Nephron progenitor cell (in vitro differentiated cells): ENCODE results near the gene PIK3R3.

Experiments used
- DNase-seq: peaks from one replicate; pipeline ENCODE4 v3.0.0; 2021
- H3K27ac Mint-ChIP-seq: 2 replicates; pipeline ENCODE4 v1.8.0; 2021; ENCODE audit warnings: mild to moderate bottlenecking, moderate library complexity, mixed read lengths
- H3K27me3 Mint-ChIP-seq: 2 replicates; pipeline ENCODE4 v1.8.0; 2021; ENCODE audit warnings: mild to moderate bottlenecking, low read depth, mixed read lengths; ENCODE audit not compliant: poor library complexity
- H3K36me3 Mint-ChIP-seq: 2 replicates; pipeline ENCODE4 v1.8.0; 2021; ENCODE audit warnings: low read depth, mixed read lengths
- H3K4me1 Mint-ChIP-seq: 2 replicates; pipeline ENCODE4 v1.8.0; 2021; ENCODE audit warnings: mixed read lengths
- H3K4me3 Mint-ChIP-seq: 2 replicates; pipeline ENCODE4 v1.8.0; 2021; ENCODE audit warnings: mild to moderate bottlenecking, moderate library complexity, mixed read lengths
- H3K9me3 Mint-ChIP-seq: 2 replicates; pipeline ENCODE4 v1.8.0; 2021; ENCODE audit warnings: mild to moderate bottlenecking, moderate library complexity, mixed read lengths
- CTCF ChIP-seq: fragments of 200-600 bp; sonication (generic); IDR thresholded peaks from 2 replicates; pipeline ENCODE4 v1.5.0; 2021; ENCODE audit warnings: antibody characterized with exemption

Gene PIK3R3

GRCh38 chr1:46152016-46152415 is 19.6 kb upstream of the PIK3R3 start:
- H3K36me3 Mint-ChIP-seq, result no peaks in the 10 kb centered on the region
- H3K9me3 Mint-ChIP-seq, result no peaks in the 10 kb centered on the region
- DNase-seq, result no peak
- TF ChIP-seq CTCF, result no peak
- peaks cover 5% of the 10 kb centered on the region for H3K27me3 Mint-ChIP-seq
- no peak overlapping the region for H3K4me3 Mint-ChIP-seq
- peaks cover 7% of the 10 kb centered on the region for H3K4me1 Mint-ChIP-seq
- no peak overlapping the region for H3K27ac Mint-ChIP-seq

GRCh38 chr1:46150085-46150484 is 17.7 kb upstream of the PIK3R3 start:
- TF ChIP-seq CTCF, result no peak
- Mint-ChIP-seq H3K36me3 (no peaks in the 10 kb centered on the region), H3K9me3 (no peaks in the 10 kb centered on the region), H3K27ac (no peak overlapping the region), H3K4me3 (no peak overlapping the region), H3K27me3 (peaks cover 5% of the 10 kb centered on the region), H3K4me1 (peaks cover 7% of the 10 kb centered on the region)
- no peak for DNase-seq

- Mint-ChIP-seq H3K27ac (no peak overlapping the region), H3K27me3 (no peaks in the 10 kb centered on the region), H3K36me3 (no peaks in the 10 kb centered on the region), H3K4me3 (no peak overlapping the region), H3K9me3 (no peaks in the 10 kb centered on the region), H3K4me1 (peaks cover 7% of the 10 kb centered on the region)
- DNase-seq, result no peak
- TF ChIP-seq CTCF, result no peak
Observed at GRCh38 chr1:46148318-46148717, 15.9 kb upstream of the PIK3R3 start.

- H3K4me3 Mint-ChIP-seq, result no peak overlapping the region
- peaks cover 4% of the 10 kb centered on the region for H3K27me3 Mint-ChIP-seq
- no peak overlapping the region for H3K27ac Mint-ChIP-seq
- peaks cover 43% of the 10 kb centered on the region for H3K4me1 Mint-ChIP-seq
- H3K9me3 Mint-ChIP-seq, result no peaks in the 10 kb centered on the region
- H3K36me3 Mint-ChIP-seq, result no peaks in the 10 kb centered on the region
- DNase-seq, result no peak
- no peak for TF ChIP-seq CTCF
Observed at GRCh38 chr1:46137916-46138315, 5.5 kb upstream of the PIK3R3 start.

GRCh38 chr1:46136711-46137110 is 4.3 kb upstream of the PIK3R3 start:
- TF ChIP-seq CTCF, result no peak
- DNase-seq, result no peak
- peaks cover 4% of the 10 kb centered on the region for H3K27me3 Mint-ChIP-seq
- H3K4me3 Mint-ChIP-seq, result no peak overlapping the region
- H3K36me3 Mint-ChIP-seq, result no peaks in the 10 kb centered on the region
- H3K9me3 Mint-ChIP-seq, result no peaks in the 10 kb centered on the region
- no peak overlapping the region for H3K27ac Mint-ChIP-seq
- H3K4me1 Mint-ChIP-seq, result peaks cover 44% of the 10 kb centered on the region

GRCh38 chr1:46134660-46135331 is 2.4 kb upstream of the PIK3R3 start:
- no peak for DNase-seq
- no peak for TF ChIP-seq CTCF
- H3K9me3 Mint-ChIP-seq, result no peaks in the 10 kb centered on the region
- no peak overlapping the region for H3K27ac Mint-ChIP-seq
- peaks cover 44% of the 10 kb centered on the region for H3K4me1 Mint-ChIP-seq
- no peaks in the 10 kb centered on the region for H3K36me3 Mint-ChIP-seq
- no peak overlapping the region for H3K4me3 Mint-ChIP-seq
- peaks cover 4% of the 10 kb centered on the region for H3K27me3 Mint-ChIP-seq
